ENCODE data around the gene GAREM2.

The GAREM2 gene

GRCh38 chr2:26189751-26190150 lies 16.9 kb downstream of the GAREM2 start:
- peaks cover 5% of the 10 kb centered on the region for H3K4me1 ChIP-seq (ENCODE audit: low read length)
- H3K9ac ChIP-seq (ENCODE audit: low read length) = no peak overlapping the region
- H3K36me3 ChIP-seq (replicated peaks; ENCODE audit: low read depth, low read length) = peaks cover 27% of the 10 kb centered on the region
- no peak overlapping the region for H3K27ac ChIP-seq (ENCODE audit: low read length)
- no peaks in the 10 kb centered on the region for H4K20me1 ChIP-seq (ENCODE audit: insufficient read depth, low read length)
- H3K79me2 ChIP-seq (ENCODE audit: low read length) = no peaks in the 10 kb centered on the region
- H3K4me3 ChIP-seq (ENCODE audit: low read length) = no peak overlapping the region
- no peak overlapping the region for H3K4me2 ChIP-seq (ENCODE audit: low read length)
- no peaks in the 10 kb centered on the region for H3K27me3 ChIP-seq (ENCODE audit: low read depth, low read length)
- H2AFZ ChIP-seq (ENCODE audit: low read depth, low read length) = no peak overlapping the region
- no peaks in the 10 kb centered on the region for H3K9me3 ChIP-seq (ENCODE audit: insufficient read depth, low read length)
- TF ChIP-seq CTCF (IDR thresholded peaks at IDR 0.05; ENCODE audit: low read depth, low read length) (no peak), EZH2phosphoT487 (IDR thresholded peaks at IDR 0.05; ENCODE audit: low read depth) (no peak)

- no peaks in the 10 kb centered on the region for H3K27me3 ChIP-seq (ENCODE audit: low read depth, low read length)
- no peaks in the 10 kb centered on the region for H3K79me2 ChIP-seq (ENCODE audit: low read length)
- no peak overlapping the region for H2AFZ ChIP-seq (ENCODE audit: low read depth, low read length)
- TF ChIP-seq CTCF (IDR thresholded peaks at IDR 0.05; ENCODE audit: low read depth, low read length) = no peak
- no peak for TF ChIP-seq EZH2phosphoT487 (IDR thresholded peaks at IDR 0.05; ENCODE audit: low read depth)
- H4K20me1 ChIP-seq (ENCODE audit: insufficient read depth, low read length) = no peaks in the 10 kb centered on the region
- H3K27ac ChIP-seq (ENCODE audit: low read length) = no peak overlapping the region
- H3K4me1 ChIP-seq (ENCODE audit: low read length) = peaks cover 5% of the 10 kb centered on the region
- no peaks in the 10 kb centered on the region for H3K9me3 ChIP-seq (ENCODE audit: insufficient read depth, low read length)
- H3K4me3 ChIP-seq (ENCODE audit: low read length) = no peak overlapping the region
- H3K4me2 ChIP-seq (ENCODE audit: low read length) = no peak overlapping the region
- H3K9ac ChIP-seq (ENCODE audit: low read length) = no peak overlapping the region
- peaks cover 33% of the 10 kb centered on the region for H3K36me3 ChIP-seq (replicated peaks; ENCODE audit: low read depth, low read length)
Measured at GRCh38 chr2:26190369-26190768, 17.5 kb downstream of the GAREM2 start.

GRCh38 chr2:26191316-26192159 lies 18.6 kb downstream of the GAREM2 start:
- Histone ChIP-seq H3K4me3 (ENCODE audit: low read length) (no peak overlapping the region), H4K20me1 (ENCODE audit: insufficient read depth, low read length) (peaks cover 2% of the 10 kb centered on the region; the same call in 1 of the 2 replicates), H2AFZ (ENCODE audit: low read depth, low read length) (no peak overlapping the region), H3K9me3 (ENCODE audit: insufficient read depth, low read length) (no peaks in the 10 kb centered on the region), H3K4me1 (ENCODE audit: low read length) (peaks cover 13% of the 10 kb centered on the region), H3K27me3 (ENCODE audit: low read depth, low read length) (no peaks in the 10 kb centered on the region), H3K9ac (ENCODE audit: low read length) (no peak overlapping the region), H3K27ac (ENCODE audit: low read length) (no peak overlapping the region), H3K4me2 (ENCODE audit: low read length) (no peak overlapping the region), H3K79me2 (ENCODE audit: low read length) (no peaks in the 10 kb centered on the region), H3K36me3 (replicated peaks; ENCODE audit: low read depth, low read length) (peaks cover 44% of the 10 kb centered on the region)
- TF ChIP-seq EZH2phosphoT487 (IDR thresholded peaks at IDR 0.05; ENCODE audit: low read depth) (no peak), CTCF (IDR thresholded peaks at IDR 0.05; ENCODE audit: low read depth, low read length) (no peak)

GRCh38 chr2:26193578-26194231 lies 20.8 kb downstream of the GAREM2 start:
- Histone ChIP-seq H3K36me3 (replicated peaks; ENCODE audit: low read depth, low read length) (peaks cover 64% of the 10 kb centered on the region), H3K4me2 (ENCODE audit: low read length) (no peak overlapping the region), H3K79me2 (ENCODE audit: low read length) (no peaks in the 10 kb centered on the region), H3K9me3 (ENCODE audit: insufficient read depth, low read length) (peaks cover 13% of the 10 kb centered on the region), H3K4me1 (ENCODE audit: low read length) (peaks cover 23% of the 10 kb centered on the region), H3K4me3 (ENCODE audit: low read length) (no peak overlapping the region), H4K20me1 (ENCODE audit: insufficient read depth, low read length) (peaks cover 5% of the 10 kb centered on the region), H2AFZ (ENCODE audit: low read depth, low read length) (no peak overlapping the region), H3K9ac (ENCODE audit: low read length) (no peak overlapping the region), H3K27ac (ENCODE audit: low read length) (no peak overlapping the region), H3K27me3 (ENCODE audit: low read depth, low read length) (no peaks in the 10 kb centered on the region)
- TF ChIP-seq EZH2phosphoT487 (IDR thresholded peaks at IDR 0.05; ENCODE audit: low read depth) (no peak), CTCF (IDR thresholded peaks at IDR 0.05; ENCODE audit: low read depth, low read length) (no peak)

Measured in OCI-LY3 (cell line).